Esophagus mucosa (tissue), 1 donor: ENCODE measurements around the gene NRCAM. TPM values are rescaled to one million over a fixed set of nuclear protein-coding genes. Genes with fewer than 3 reads are reported as not detected.

Experiments used
- ATAC-seq: fragments of 200-7000 bp; cut with Tn5 transposase; one replicate; pipeline ENCODE4 v1.9.1; 2020
- total RNA-seq: library from RNA; stranded (reverse); gene quantifications from one replicate; pipeline ENCODE4 v1.2.4, GENCODE V29; 2023
- donor health status: DM: yes; HTN: yes; CAD: no.

Gene NRCAM
- total RNA-seq, 1 donor from 2014 or later, result 10.9 TPM

- ATAC-seq, result no peak
These were observed 309.1 kb downstream of the NRCAM start for GRCh38 chr7:108147031-108147563.

GRCh38 chr7:108146070-108146842, 310.0 kb downstream of the NRCAM start:
- ATAC-seq, result peak; percentile 80

DNA sequence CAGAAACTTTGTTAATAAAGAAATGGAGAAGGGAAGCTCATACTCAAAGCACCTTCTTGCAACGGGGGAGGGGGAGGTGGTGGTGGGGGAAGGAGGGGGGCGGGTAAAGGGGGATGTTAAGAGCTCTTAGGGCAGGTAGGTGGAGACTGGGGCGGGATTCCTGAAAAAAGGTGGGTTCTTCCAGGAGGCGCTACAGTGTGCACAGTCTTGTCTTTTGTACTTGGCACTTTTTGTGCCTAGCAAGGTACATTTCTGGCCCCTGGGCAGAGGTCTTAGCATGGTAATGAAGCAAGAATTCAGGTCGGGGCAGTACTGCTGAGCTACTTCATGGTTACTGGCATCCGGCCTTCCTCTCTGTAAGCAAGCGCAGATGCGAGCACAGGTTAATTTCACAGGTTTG, 310.8 kb downstream of the NRCAM start:
- no peak for ATAC-seq

DNA sequence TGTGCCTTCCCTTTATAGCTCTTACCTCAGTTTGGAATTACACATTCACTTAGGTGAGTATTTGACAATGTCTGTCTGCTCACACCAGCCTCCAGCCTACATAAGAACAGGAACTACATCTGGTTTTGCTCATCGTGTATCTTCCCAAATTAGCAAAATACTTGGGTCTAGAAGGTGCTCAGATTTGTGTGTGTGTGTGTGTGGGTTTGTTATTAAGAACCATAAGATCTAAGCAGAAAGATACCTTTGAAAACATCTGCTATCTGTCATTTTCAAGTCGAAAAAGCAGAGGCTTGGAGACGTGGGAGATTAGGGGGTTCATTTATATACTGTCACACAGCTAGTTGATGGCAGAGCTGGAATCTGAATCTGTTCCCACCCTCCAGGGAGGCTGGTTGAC, 311.3 kb downstream of the NRCAM start:
- ATAC-seq, result no peak

DNA sequence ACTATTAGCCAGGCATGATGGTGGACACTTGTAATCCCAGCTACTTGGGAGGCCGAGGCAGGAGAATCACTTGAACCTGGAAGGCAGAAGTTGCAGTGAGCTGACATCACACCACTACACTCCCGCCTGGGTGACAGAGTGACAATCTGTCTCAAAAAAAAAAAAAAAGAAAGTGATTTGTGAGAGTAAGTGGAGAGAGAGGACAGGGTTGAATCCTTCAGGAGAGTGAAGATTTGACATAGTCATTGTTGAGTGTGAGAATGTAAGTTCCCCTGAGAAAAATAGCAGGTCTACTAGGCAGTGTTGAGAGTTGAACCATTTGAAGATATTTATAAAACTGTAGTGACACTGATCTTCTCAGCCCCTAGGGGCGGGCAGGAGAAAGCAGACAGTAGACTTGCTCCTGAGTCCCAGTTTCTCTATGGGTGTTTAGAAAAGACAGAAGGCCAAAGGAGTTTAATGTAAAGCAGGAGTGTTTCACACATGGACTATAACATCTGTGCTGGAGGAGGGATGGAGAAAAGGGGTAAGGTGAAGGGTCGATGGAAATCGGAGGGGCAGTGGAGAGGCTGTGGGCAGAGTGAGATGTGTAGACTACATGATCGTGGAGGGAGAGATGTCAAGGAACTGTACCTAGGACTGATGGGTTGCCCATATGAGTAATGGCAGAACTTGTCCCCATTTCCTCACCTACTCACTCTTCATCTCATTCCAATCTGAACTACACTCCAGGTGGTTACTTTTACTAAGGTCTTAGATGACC, 312.4 kb downstream of the NRCAM start:
- ATAC-seq, result no peak

DNA sequence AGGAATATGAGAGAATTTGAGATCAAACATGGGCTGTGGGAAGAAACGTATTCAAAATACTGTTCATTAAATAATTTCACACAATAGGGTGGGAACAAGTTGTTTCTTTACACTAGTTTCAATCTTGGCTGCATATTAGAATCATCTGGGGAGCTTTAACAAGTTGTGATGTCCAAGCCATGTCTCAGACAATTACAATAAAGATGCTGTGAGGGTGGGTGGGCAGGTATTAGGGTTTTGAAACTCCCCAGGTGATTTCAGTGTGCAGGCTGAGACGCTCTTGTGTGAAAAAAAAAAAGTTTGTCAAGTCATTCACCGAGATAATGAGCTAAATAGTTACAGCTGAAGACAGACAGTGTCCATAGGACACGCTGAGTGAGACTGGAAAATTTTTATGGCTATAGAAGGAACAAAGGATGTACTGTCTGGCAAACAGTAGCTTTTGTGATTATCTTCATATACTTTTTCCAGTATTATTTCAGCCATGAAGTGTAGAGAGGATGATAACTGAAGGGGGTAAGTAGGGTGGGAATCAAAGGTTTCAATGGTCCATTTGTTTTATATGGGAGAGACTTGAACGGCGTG, 313.5 kb downstream of the NRCAM start:
- ATAC-seq, result no peak

- no peak for ATAC-seq
These were observed 314.1 kb downstream of the NRCAM start for GRCh38 chr7:108142180-108142579.

DNA sequence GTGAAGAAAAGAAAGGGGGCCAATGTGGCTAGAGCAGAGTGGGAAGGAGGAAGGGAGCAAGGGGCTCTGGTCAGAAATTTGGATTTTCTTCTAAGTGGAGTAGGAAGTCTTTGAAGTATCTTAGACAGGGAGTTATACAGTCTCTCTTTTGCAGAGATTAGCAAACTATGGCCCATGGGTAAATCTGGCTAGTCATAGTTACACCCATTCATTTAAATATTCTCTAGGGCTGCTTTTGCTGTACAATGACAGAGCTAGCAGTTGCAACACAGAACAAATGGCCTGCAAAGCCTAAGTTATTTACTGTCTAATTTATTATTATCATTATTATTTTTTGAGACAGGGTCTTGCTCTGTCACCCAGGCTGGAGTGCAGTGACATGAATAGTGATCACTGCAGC, 315.6 kb downstream of the NRCAM start:
- ATAC-seq, result peak; percentile 86

DNA sequence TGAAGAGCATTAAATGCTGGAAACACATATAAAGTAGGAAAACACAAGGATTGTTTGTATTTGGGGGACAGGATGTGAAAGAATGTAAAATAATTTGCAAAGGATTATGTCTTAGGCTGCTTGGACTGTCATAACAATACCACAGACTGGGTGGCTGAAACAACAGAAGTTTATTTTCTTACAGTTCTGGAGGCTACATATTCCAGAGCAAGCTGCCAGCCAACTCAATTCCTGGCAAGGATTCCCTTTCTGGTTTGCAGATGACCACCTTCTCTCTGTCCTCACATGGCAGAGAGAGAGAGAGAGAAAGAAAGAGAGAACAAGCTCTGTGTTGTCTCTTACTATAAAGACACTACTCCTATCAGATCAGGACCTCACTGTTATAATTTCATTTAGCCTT, 317.3 kb downstream of the NRCAM start:
- ATAC-seq, result no peak

DNA sequence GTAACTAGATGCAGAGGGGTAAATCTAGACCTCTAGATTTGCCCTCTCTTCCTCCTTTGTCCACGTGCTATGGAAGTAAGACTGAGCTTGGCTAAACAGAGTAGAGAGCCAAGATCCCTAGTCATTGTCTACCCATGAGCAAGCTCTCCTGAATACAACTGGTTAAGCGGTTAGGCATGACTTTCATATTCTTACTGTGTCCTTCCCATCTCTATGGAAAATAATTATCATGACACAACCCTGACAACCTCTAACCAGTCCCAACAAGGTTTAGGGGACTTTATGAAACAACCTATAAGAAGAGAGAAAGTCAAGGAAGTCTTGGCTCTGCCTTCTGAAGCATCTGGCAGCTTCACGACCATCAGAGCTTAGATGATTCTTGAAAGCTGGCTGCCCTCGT, 318.2 kb downstream of the NRCAM start:
- peak; percentile 39 for ATAC-seq

GRCh38 chr7:108137040-108137439, 319.2 kb downstream of the NRCAM start:
- ATAC-seq, result no peak

DNA sequence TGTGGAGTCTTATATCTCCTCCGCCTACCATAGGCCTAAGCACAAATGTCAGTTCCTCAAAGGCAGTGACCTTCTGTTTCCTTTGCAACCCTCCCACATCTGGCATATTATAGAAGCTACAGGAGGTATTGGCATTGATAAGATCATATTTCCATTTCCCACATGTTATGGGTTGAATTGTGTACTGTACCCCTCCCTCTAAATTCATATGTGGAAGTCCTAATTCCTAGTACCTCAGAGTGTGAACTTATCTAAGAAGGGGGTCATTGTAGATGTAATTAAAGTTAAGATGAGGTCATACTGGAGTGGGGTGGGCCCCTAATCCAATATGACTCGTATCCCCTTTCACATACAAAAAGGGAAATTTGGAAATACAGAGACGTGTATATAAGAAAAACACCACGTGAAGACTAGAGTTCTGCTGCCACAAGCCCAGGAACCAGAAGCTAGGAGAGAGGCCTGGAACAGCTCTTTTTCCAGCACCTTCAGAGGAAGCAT, 320.0 kb downstream of the NRCAM start:
- ATAC-seq, result no peak

GRCh38 chr7:108135446-108136190, 320.6 kb downstream of the NRCAM start:
- ATAC-seq, result no peak

- ATAC-seq, result no peak
These were observed 321.8 kb downstream of the NRCAM start for GRCh38 chr7:108134486-108134885.

DNA sequence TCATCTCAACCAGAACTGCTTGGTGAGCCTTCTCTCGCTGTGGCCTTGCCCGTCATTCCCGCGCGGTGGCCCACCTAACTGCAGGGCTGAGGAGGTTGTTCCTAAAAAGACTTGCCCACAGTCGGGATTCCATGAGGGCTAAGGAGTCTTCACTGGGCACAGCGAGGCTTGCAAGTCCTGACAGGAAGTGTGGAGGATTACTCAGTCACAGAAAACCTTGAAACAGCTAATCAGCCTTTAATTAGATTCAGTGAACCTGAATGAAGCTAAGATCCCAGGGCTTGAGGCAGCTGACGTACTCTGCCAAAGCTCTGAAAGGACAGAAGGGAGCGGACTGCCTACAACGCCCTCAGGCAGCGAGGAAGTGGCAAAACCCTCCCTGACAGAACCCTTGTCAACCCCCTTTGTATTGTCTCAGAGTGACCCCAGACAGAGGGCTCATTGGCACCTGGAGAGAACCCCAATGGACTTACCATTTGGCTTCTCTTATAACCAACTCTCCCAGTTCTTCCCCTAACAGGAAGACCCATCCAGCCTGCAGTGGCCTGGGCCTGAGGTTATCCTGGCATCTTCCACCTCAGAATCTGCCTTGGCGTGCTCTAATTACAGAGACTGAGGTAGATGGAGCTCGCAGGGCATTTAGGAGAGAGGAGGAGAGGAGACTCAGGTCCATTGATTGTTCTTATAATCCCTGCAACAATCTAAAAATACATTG, 323.5 kb downstream of the NRCAM start:
- ATAC-seq, result peak; percentile 94

DNA sequence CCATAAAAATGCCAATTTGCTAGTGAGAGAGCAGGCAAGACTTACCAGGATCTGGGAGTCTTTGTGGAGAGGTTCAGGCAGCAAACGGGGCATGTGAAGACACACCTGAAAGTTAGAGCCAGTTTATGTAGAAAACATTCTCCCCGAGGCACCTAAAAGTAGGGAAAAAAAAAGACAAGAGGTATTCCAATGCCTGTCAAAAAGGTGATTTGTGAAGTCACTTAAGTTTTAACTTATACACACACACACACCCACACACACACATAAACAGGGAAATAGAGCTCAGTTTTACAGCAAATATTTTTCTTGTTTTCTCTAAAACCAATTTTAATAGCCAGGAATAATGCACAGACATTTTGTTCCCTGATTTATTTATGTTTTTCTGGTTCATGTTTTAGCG, 326.0 kb downstream of the NRCAM start, which contains the start of gene LAMB4:
Gene LAMB4 (minus strand): TSS at position 101 of the 400 bp plus-strand sequence. CDS start 7,197 bp downstream, outside the sequence.
- no peak for ATAC-seq

DNA sequence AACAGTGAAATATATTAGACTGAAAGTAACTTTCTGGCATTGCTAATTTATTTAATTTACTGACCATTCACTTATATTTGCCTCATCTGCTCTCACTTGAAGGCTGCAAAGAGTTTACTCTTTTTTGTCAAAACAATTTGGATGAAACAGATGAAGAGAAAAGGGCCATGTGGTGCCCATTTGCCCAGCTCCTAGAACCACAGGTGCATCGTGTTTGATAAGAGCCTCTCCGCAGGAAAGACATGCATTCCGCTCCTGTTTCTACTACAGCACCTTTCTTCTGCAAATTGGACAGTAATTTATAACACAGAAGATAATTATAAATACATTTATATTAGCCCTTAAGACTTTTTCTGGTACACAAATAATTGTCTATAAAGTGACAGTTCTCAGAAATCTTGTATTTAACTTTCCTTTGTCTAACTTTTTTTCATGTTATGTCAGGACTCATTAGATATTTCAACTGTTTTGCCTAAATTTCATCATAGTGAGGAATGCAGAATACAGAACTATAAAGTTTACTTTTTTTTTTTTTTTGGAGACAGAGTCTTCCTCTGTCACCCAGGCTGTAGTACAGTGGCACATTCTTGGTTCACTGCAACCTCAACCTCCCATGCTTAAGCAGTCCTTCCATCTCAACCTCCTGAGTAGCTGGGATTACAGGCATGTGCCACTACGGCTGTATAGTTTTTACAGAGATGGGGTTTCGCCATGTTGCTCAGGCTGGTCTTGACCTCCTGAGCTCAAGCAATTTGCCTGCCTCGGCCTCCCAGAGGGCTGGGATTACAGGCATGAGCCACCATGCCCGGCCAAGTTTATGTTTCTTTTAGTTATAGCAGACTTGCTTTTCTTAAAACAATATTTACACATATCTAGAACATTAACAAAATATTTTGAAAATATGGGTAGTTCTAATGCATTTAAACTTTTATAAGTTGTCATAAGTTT, 326.9 kb downstream of the NRCAM start:
- no peak for ATAC-seq

DNA sequence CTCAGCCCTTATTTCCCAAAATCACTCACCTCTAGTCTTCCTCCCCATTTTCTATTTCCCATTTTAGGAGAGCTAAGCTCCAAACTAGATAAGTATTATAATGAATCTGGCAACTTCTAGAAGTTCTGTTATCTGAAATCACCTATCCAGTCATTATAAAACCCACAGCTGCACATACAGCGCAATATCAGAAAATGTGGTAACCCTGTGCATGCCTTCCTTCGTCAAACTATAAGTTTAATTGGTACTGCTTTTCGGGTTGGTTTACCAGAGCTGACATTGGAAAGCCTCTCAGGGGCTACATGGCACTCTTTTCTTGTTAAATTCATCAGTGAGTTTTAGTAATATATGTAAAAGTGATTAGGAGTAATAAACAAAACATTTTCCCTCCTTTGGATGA, 327.7 kb downstream of the NRCAM start:
- no peak for ATAC-seq

GRCh38 chr7:108127461-108127860, 328.8 kb downstream of the NRCAM start:
- ATAC-seq, result no peak

DNA sequence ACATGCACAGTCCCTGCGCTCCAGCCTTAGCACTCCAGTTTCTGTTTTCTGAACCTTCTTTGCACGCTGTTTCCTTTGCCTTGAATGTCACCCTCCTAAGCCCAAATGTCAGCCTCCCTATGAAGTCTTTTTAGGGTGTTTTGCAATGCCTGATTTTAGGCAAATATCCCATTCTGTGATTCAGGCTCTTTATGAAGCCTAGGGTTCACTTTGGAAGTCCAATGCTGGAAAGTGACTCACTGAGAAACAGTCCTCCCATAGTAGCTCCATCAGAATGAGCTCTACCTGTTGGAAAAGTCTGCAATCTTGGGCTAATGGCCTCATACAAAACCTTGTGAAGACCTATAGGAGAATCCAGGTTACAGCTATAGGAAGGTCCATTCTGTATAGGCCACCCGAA, 331.4 kb downstream of the NRCAM start:
- no peak for ATAC-seq
